Right renal cortex interstitium (tissue), 3 donors: ENCODE measurements around the gene POLR2A. TPM values are rescaled to one million over a fixed set of nuclear protein-coding genes. Genes with fewer than 3 reads are reported as not detected.

Experiments
- DNase-seq, 3 donors: peaks; one replicate each; pipeline ENCODE4 v3.0.0-alpha.2; 2013; ENCODE audit warnings: low read depth in 3 of 3, low spot score in 2 of 3
- polyA plus RNA-seq, 3 donors: library from polyadenylated mRNA; unstranded; fragments of 120-200 nt; gene quantifications; one replicate each; pipeline ENCODE4 v1.2.1, GENCODE V29; 2013; ENCODE audit not compliant: insufficient read length in 3 of 3

POLR2A gene
- polyA plus RNA-seq, 3 donors: 108 to 118 (median 118) TPM

GRCh38 chr17:7501729-7502128 lies 17.6 kb downstream of the POLR2A start:
- DNase-seq: no peak

GRCh38 chr17:7502171-7502847 lies 18.1 kb downstream of the POLR2A start:
- DNase-seq: no peak

- no peak for DNase-seq
Measured at GRCh38 chr17:7502987-7503386, 18.8 kb downstream of the POLR2A start.

- no peak for DNase-seq
Measured at GRCh38 chr17:7503521-7503920, 19.4 kb downstream of the POLR2A start.

- DNase-seq: no peak
Measured at GRCh38 chr17:7508145-7508544, 24.0 kb downstream of the POLR2A start.

GRCh38 chr17:7508846-7509245 lies 24.7 kb downstream of the POLR2A start:
- no peak for DNase-seq

GRCh38 chr17:7509937-7510336 lies 25.8 kb downstream of the POLR2A start:
- no peak for DNase-seq

- no peak for DNase-seq
Measured at GRCh38 chr17:7511108-7511507, 26.9 kb downstream of the POLR2A start.

GRCh38 chr17:7512105-7512504 lies 27.9 kb downstream of the POLR2A start:
- DNase-seq: no peak

- no peak for DNase-seq
Measured at GRCh38 chr17:7512824-7513540, 28.8 kb downstream of the POLR2A start.

GRCh38 chr17:7513850-7514419 lies 29.8 kb downstream of the POLR2A start:
- no peak for DNase-seq

GRCh38 chr17:7515911-7516610 lies 31.9 kb downstream of the POLR2A start:
- no peak for DNase-seq

- DNase-seq: no peak
Measured at GRCh38 chr17:7523033-7523432, 38.9 kb downstream of the POLR2A start.

- no peak for DNase-seq
Measured at GRCh38 chr17:7528842-7529241, 44.7 kb downstream of the POLR2A start.

- no peak for DNase-seq
Measured at GRCh38 chr17:7530023-7530900, 46.1 kb downstream of the POLR2A start.

GRCh38 chr17:7538050-7538449 lies 53.9 kb downstream of the POLR2A start:
- no peak for DNase-seq

- no peak for DNase-seq
Measured at GRCh38 chr17:7538891-7539545, 54.9 kb downstream of the POLR2A start.

GRCh38 chr17:7541074-7541621 lies 57.0 kb downstream of the POLR2A start:
- DNase-seq: no peak

GRCh38 chr17:7544911-7545310 lies 60.7 kb downstream of the POLR2A start:
- no peak for DNase-seq
